Right kidney (tissue), 9 donors: ENCODE results near the gene HEXD.
"Not testable (repeated sequence)": the region's sequence is repeated elsewhere in the genome, so short reads cannot be mapped to it uniquely, and the experiment has no call there.

Experiments used
- DNase-seq: peaks from one replicate; pipeline ENCODE4 v3.0.0-alpha.2; 2016
- long read RNA-seq, 8 donors: transcript quantifications; one replicate each; lab custom pipeline, GENCODE V29; 2026

The HEXD gene
- long read RNA-seq, donor 1, partial matches to known transcripts, result 17 of 33 reads
- long read RNA-seq, donor 1, other reads (novel, unspliced or antisense), result 9 of 33 reads
- long read RNA-seq, donor 2, partial matches to known transcripts, result 0 of 4 reads
- long read RNA-seq, donor 2, other reads (novel, unspliced or antisense), result 0 of 4 reads
- long read RNA-seq, donor 3, result 0 reads
- long read RNA-seq, donor 4, partial matches to known transcripts, result 0 of 3 reads
- long read RNA-seq, donor 4, other reads (novel, unspliced or antisense), result 0 of 3 reads
- long read RNA-seq, donor 5, partial matches to known transcripts, result 0 of 3 reads
- long read RNA-seq, donor 5, other reads (novel, unspliced or antisense), result 0 of 3 reads
- long read RNA-seq, donor 6, partial matches to known transcripts, result 6 of 18 reads
- long read RNA-seq, donor 6, other reads (novel, unspliced or antisense), result 5 of 18 reads
- long read RNA-seq, donor 7, result 0 reads
- long read RNA-seq, donor 8, partial matches to known transcripts, result 18 of 21 reads
- long read RNA-seq, donor 8, other reads (novel, unspliced or antisense), result 0 of 21 reads

- peak; percentile 100 for DNase-seq
Measured at GRCh38 chr17:82418001-82418986, at the start of gene HEXD, which contains the start of gene OGFOD3. HEXD (plus strand) TSS chr17:82418347; CDS start chr17:82419800, 1,453 bp downstream. OGFOD3 (minus strand) TSS chr17:82418586; CDS start chr17:82418485, 101 bp downstream.

- DNase-seq, result no peak
Measured at GRCh38 chr17:82369211-82369610, 48.9 kb upstream of the HEXD start.

- DNase-seq, result peak; percentile 62
Measured at GRCh38 chr17:82370471-82371332, 47.4 kb upstream of the HEXD start.

- no peak for DNase-seq
Measured at GRCh38 chr17:82371333-82372248, 46.6 kb upstream of the HEXD start, which contains the start of gene UTS2R. UTS2R (plus strand) TSS chr17:82371765; CDS start chr17:82374325, 2,560 bp downstream.

GRCh38 chr17:82372249-82373071 lies 45.7 kb upstream of the HEXD start:
- DNase-seq, result no peak

GRCh38 chr17:82373072-82373452 lies 45.1 kb upstream of the HEXD start:
- not testable (repeated sequence) for DNase-seq

- DNase-seq, result no peak
Measured at GRCh38 chr17:82373731-82374625, 44.2 kb upstream of the HEXD start.

- DNase-seq, result no peak
Measured at GRCh38 chr17:82374626-82375331, 43.4 kb upstream of the HEXD start.

GRCh38 chr17:82375359-82376041 lies 42.6 kb upstream of the HEXD start:
- DNase-seq, result no peak

- no peak for DNase-seq
Measured at GRCh38 chr17:82376042-82376730, 42.0 kb upstream of the HEXD start.

- DNase-seq, result not testable (repeated sequence)
Measured at GRCh38 chr17:82377294-82377693, 40.9 kb upstream of the HEXD start.

- DNase-seq, result no peak
Measured at GRCh38 chr17:82377924-82378740, 40.0 kb upstream of the HEXD start.

- no peak for DNase-seq
Measured at GRCh38 chr17:82378741-82379021, 39.5 kb upstream of the HEXD start.

- no peak for DNase-seq
Measured at GRCh38 chr17:82380860-82381702, 37.1 kb upstream of the HEXD start.

GRCh38 chr17:82381703-82382009 lies 36.5 kb upstream of the HEXD start:
- not testable (repeated sequence) for DNase-seq
